HG02763 (cell line): Measurements from ENCODE around the gene ANKRD17.
A peak's percentile ranks its signal among the peaks of the same experiment; 100 is the strongest.
"Not testable (repeated sequence)": the region's sequence is repeated elsewhere in the genome, so short reads cannot be mapped to it uniquely, and the experiment has no call there.

Experiments
- ATAC-seq: cut with Tn5 transposase; IDR thresholded peaks from one replicate; pipeline ENCODE4 v1.9.1; 2021; ENCODE audit warnings: mild to moderate bottlenecking, moderate library complexity; ENCODE audit not compliant: unreplicated experiment

Gene ANKRD17

DNA sequence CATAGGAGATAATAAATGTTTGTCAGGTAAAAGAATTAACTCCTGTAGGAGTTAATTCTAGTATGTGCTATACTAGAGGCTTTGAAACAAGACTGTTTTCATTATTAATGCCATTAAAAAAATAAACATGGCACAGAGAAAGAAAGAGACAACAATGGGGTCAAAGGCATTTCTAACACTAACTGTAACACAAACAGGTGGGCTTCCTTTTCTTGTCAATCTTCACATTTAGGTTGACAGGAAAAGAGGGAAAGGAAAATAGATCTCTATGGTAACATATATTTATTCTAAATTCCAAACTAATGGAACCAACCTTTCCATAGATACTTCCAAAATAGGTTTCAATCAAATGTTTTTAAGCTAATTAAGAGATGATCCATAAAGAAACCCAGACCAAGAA is 9.8 kb downstream of the ANKRD17 start:
- no peak for ATAC-seq

DNA sequence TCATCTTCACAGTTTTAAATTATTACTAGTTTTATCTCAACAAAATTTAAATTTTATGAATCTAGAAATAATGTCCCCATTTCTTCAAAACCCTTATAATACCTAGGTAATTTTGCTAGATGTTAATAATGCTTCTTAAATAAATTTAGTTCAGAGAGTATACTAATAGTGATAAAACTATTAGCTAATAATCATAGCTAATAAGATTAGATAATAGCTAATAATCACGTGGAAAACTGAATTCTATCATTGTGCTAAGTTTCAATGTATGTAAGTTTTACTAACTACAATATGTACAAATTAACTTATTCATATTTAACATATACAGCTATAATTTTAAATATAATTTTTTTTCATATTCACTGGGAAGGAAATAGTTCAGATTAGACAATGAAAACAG is 10.2 kb downstream of the ANKRD17 start:
- ATAC-seq: no peak

- ATAC-seq: no peak
These were observed 11.5 kb downstream of the ANKRD17 start for GRCh38 chr4:73247100-73247499.

DNA sequence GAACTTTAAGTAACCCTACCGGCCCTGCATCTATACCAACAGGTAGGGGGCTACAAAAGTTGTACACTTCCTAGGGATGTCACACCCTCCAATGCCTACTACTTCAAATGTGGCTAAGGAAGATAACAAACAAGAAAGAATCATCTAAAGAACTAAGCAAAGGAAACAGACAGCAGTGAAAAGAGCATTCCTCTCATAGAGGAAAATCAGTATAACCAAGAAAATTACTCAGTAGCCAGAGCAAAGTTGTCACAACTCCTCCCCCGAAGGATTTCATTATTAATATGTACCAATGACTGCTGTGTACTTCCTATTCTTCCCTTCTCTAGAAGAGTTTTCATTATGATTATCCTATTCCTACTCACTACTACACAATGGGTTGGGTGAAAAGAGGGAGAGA is 12.6 kb downstream of the ANKRD17 start:
- ATAC-seq: no peak

- ATAC-seq: no peak
These were observed 13.5 kb downstream of the ANKRD17 start for GRCh38 chr4:73244945-73245601.

DNA sequence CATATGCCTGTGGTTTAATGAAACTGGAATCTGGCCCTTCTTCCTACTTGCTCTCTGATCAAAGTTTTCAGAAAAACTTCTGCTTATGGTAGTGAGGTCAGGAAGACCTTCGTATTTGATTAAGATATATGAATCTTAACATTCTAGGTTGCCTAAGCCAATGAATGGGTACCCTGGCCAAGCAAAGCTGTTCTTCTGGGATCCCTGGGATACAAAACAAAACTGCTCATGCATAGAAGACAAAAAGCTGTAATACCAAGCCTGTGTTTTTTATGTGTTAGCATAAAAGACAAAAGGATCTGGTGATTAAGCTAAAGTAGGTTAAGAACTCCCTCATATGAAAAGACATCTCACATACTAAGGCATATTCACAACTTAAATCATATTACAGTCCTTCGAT is 21.6 kb downstream of the ANKRD17 start:
- ATAC-seq: no peak

- ATAC-seq: no peak
These were observed 22.4 kb downstream of the ANKRD17 start for GRCh38 chr4:73236151-73236550.

- ATAC-seq: no peak
These were observed 23.9 kb downstream of the ANKRD17 start for GRCh38 chr4:73234712-73235111.

DNA sequence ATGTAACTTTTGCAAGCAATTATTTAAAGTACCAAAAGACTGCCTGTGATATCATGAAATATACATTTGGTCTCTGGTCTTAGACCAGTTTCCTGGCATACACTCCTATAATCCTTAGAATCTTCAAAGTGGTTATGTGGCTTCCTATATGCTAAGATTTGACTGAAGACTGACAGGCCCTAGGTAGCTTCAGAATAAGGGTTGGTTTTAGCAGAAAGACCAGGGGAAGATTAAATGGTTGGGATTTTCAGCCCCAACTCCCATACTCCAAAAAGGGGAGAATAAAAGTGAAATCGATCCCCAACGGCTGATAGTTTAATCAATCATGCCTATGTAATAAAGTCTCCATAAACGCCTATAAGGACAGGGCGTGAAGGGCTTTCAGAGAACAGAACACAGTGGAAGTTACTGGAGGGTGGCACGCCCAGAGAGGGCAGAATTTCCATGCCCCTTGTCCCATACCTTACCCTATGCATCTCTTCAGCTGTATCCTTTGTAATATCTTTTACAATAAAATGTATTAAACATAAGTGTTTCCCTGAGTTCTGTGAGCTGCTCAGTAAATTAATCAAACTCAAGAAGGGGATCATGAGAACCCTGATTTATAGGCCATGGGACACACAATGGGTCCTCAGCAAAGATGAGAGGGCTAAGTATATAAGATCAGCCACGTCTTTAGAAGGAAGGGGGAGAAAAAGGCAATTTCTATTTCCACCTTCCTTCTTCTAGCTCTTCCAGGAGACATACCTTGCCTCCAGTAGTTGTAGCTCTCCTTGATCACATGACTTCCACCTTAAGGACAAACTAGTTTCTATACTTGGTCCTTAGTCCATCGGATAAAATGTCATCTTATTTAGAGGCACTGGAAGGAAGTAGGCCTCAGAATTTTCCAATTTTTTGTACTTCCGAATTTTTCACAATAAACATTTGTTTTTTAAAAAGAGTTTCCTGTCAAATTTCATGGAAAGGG is 26.8 kb downstream of the ANKRD17 start:
- ATAC-seq: no peak

DNA sequence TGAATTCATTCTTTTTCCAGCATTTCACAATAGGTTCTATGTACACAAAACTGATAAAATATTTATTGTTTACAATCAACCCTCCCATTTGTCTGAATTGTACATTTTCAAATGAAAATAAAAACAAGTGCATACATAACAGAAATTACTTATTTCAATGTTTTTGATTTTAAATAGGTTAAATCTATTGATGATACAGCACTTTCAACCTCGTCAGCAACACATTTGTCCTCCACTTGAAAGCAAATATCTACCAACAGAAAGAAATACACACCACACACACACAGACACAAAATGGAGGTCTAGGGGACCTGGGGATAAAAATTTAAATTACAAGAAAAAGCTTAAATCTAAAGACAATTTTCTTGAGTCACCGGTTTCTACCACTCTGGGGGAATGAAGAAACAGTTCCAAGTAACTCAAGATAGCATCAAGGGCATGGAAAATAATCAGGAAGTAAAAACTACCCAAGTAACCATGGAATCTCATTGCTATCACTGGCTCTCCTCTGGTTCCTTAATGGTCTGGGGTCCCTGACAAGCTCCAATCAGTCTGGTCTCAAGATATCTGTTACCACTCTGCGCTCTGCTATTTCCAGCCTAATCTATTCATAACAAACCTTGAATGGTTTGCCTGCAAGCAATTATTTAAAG is 27.6 kb downstream of the ANKRD17 start:
- ATAC-seq: no peak

DNA sequence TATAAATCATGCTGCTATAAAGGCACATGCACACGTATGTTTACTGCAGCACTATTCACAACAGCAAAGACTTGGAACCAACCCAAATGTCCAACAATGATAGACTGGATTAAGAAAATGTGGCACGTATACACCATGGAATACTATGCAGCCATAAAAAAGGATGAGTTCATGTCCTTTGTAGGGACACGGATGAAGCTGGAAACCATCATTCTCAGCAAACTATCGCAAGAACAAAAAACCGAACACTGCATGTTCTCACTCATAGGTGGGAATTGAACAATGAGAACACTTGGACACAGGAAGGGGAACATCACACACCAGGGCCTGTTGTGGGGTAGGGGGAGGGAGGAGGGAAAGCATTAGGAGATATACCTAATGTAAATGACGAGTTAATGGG is 29.8 kb downstream of the ANKRD17 start:
- ATAC-seq: not testable (repeated sequence)

DNA sequence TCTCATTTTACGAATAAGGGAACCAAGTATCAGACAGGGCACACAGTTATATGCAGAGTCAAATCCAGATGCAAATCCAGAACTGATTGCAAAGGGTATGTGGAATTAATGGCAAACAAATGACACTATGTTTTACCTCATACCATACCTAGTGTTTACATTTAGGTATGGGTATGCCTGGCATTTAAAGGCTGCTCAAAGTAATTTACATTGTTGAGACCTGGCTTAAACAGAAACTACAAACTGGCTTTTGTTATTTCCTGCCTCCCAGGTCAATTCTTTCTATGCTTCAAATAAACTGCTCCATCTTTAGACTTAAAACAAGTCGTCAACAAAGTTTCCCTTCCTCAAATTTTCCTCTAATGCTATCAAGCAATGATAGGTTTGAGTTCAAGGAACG is 33.7 kb downstream of the ANKRD17 start:
- ATAC-seq: no peak

GRCh38 chr4:73223258-73223650 is 35.3 kb downstream of the ANKRD17 start:
- ATAC-seq: no peak

DNA sequence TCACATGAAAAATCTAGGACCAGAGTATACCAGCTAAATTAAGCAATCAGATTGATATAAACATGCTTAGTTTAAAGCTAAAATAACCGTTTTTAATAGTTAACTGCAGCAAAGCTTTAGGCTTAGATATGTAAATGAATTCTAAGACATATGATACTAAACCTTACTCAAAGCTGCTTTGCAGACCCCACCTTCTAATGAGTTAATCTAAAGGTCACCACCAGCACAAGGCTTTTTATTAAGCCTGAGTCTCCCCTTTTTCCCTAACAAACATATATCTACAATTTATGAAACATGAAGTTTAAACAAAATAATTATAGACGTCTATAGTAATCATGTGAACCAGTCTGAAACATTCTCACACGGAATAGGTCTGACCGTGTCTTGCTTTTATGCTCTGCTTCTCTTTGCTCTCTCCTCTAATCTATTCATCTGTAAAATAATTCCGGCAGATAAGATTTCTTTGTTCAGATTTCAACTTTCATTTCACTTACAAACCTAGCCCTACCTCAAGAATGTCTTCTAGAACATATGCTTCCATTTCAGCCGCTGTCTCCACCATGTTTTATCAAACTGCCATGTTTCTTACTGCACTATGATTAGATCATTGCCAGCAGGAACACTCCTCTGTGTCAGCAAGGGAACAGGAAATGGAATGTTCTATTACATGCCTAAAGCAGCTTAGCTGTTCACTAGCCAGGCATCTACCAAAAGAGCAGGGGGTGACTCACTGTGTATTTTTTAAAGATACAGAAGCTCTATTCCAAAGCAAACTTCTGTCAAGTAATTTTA is 35.9 kb downstream of the ANKRD17 start:
- peak; percentile 94 for ATAC-seq

- ATAC-seq: no peak
These were observed 36.9 kb downstream of the ANKRD17 start for GRCh38 chr4:73221734-73222133.

GRCh38 chr4:73220815-73221214 is 37.8 kb downstream of the ANKRD17 start:
- ATAC-seq: no peak

DNA sequence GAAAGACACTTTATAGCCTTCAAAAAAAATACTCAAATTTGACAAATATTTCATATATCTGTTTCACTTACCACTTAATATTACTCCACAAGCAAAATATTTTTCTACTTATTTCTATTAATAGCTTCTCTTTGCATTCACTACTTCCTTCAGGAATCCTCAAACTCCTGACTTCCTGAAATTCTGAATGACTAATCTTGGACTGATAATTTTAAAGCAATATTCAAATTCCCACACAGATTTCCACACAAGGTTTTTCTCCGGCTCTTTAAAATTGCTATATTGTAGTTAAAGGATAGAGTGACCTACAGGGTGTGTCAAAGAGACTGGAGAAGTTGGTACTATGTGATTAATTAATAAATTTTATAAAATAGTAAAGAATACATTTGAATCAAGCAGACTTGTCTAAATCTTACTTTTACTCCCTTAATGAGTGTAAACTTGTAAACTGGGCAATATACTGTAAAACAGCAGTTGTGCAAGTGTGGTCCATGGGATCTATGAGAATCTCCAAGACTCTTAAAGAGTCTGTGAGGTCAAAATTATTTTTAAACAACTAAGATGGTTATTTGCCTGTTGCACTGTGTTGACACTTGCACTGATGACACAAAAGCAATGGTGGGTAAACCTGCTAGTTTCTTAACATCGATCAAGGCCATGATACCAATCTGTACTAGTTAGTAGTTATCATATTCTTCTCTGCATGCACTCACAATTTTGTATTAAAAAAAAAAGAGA is 44.5 kb downstream of the ANKRD17 start:
- ATAC-seq: no peak

GRCh38 chr4:73212982-73213730 is 45.4 kb downstream of the ANKRD17 start:
- no peak for ATAC-seq

- no peak for ATAC-seq
These were observed 46.6 kb downstream of the ANKRD17 start for GRCh38 chr4:73211968-73212367.

DNA sequence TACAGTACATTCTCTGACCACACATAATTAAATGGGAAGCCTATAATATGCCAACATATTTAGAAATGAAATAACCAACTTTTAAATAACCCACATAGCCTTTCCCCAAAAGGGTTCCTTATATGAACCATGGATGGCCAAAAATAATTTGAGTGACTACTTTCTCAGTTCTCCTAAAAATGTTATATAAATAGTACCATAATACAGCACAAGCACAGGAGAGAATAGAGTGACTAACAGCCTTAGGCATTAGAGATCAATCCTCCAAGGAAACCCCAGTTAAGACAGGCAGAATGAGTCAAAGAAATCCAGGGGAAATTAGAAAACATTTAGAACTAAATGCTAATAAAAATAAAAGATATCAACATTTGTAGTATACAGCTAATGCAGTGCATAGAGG is 50.2 kb downstream of the ANKRD17 start:
- ATAC-seq: no peak
